ENCODE results near the gene FERMT3.

The FERMT3 gene

GRCh38 chr11:64186492-64187165 lies 19.9 kb upstream of the FERMT3 start:
- no peak for DNase-seq (ENCODE audit: low read depth)
- H3K4me3 ChIP-seq (ENCODE audit: control insufficient read depth, low read depth, low read length), result no peak overlapping the region
- TF ChIP-seq CTCF (IDR thresholded peaks at IDR 0.05; ENCODE audit: control insufficient read depth, insufficient read depth, low read depth, low read length, missing control alignments), result no peak

- DNase-seq (ENCODE audit: low read depth), result no peak
- TF ChIP-seq CTCF (IDR thresholded peaks at IDR 0.05; ENCODE audit: control insufficient read depth, insufficient read depth, low read depth, low read length, missing control alignments), result no peak
- no peak overlapping the region for H3K4me3 ChIP-seq (ENCODE audit: control insufficient read depth, low read depth, low read length)
Measured at GRCh38 chr11:64192434-64192833, 14.1 kb upstream of the FERMT3 start.

- TF ChIP-seq CTCF (IDR thresholded peaks at IDR 0.05; ENCODE audit: control insufficient read depth, insufficient read depth, low read depth, low read length, missing control alignments), result no peak
- H3K4me3 ChIP-seq (ENCODE audit: control insufficient read depth, low read depth, low read length), result no peak overlapping the region
- DNase-seq (ENCODE audit: low read depth), result no peak
Measured at GRCh38 chr11:64196626-64197025, 9.9 kb upstream of the FERMT3 start.

GRCh38 chr11:64198511-64198910 lies 8.0 kb upstream of the FERMT3 start:
- DNase-seq (ENCODE audit: low read depth), result no peak
- TF ChIP-seq CTCF (IDR thresholded peaks at IDR 0.05; ENCODE audit: control insufficient read depth, insufficient read depth, low read depth, low read length, missing control alignments), result no peak
- H3K4me3 ChIP-seq (ENCODE audit: control insufficient read depth, low read depth, low read length), result no peak overlapping the region

GRCh38 chr11:64201543-64201942 lies 5.0 kb upstream of the FERMT3 start:
- no peak for TF ChIP-seq CTCF (IDR thresholded peaks at IDR 0.05; ENCODE audit: control insufficient read depth, insufficient read depth, low read depth, low read length, missing control alignments)
- DNase-seq (ENCODE audit: low read depth), result no peak
- H3K4me3 ChIP-seq (ENCODE audit: control insufficient read depth, low read depth, low read length), result no peak overlapping the region

- TF ChIP-seq CTCF (IDR thresholded peaks at IDR 0.05; ENCODE audit: control insufficient read depth, insufficient read depth, low read depth, low read length, missing control alignments), result no peak
- no peak overlapping the region for H3K4me3 ChIP-seq (ENCODE audit: control insufficient read depth, low read depth, low read length)
- no peak for DNase-seq (ENCODE audit: low read depth)
Measured at GRCh38 chr11:64202992-64203391, 3.5 kb upstream of the FERMT3 start.

Measured in AG09309 (cell line).